ENCODE results near the gene NGFR.

- TF ChIP-seq CTCF (conservative IDR thresholded peaks at IDR 0.05 in 1 of 2, IDR thresholded peaks at IDR 0.05 in 1 of 2; ENCODE audit: low read depth in 1 of 2, low read length in 2 of 2) (no peak), EZH2 (IDR thresholded peaks at IDR 0.05; ENCODE audit: low read length, missing control alignments) (no peak)
Measured at GRCh38 chr17:49510059-49510719, 15.1 kb downstream of the NGFR start.
